Measurements from ENCODE around the gene NETO1.

NETO1 gene

GRCh38 chr18:72720116-72720515, 147.7 kb downstream of the NETO1 start:
- no peak for DNase-seq

GRCh38 chr18:72704202-72704601, 163.6 kb downstream of the NETO1 start:
- no peak for DNase-seq

- DNase-seq = no peak
Measured at GRCh38 chr18:72700961-72701710, 166.7 kb downstream of the NETO1 start.

GRCh38 chr18:72697706-72698105, 170.1 kb downstream of the NETO1 start:
- DNase-seq = no peak

- no peak for DNase-seq
Measured at GRCh38 chr18:72692595-72692994, 175.2 kb downstream of the NETO1 start.
